HG02970 (cell line): ENCODE data around the gene NOTCH1.
"Not testable (repeated sequence)": the region's sequence is repeated elsewhere in the genome, so short reads cannot be mapped to it uniquely, and the experiment has no call there.

Experiments used
- ATAC-seq: cut with Tn5 transposase; IDR thresholded peaks from one replicate; pipeline ENCODE4 v1.9.1; 2021; ENCODE audit warnings: mild to moderate bottlenecking, moderate library complexity, moderate number of reproducible peaks; ENCODE audit not compliant: unreplicated experiment, low FRiP score

Gene NOTCH1

DNA sequence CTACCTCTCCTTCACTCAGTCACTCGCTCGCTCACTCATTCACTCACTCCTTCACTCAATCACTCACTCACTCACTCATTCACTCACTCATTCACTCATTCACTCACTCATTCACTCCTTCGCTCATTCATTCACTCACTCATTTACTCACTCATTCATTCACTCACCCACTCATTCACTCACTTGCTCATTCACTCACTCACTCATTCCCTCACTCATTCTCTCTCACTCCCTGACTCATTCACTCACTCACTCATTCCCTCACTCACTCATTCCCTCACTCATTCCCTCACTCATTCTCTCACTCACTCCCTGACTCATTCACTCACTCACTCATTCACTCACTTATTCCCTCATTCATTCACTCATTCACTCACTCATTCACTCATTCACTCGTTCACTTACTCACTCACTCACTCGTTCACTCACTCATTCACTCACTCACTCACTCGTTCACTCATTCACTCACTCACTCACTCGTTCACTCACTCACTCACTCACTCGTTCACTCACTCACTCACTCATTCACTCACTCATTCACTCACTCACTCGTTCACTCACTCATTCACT, 33.9 kb upstream of the NOTCH1 start:
- not testable (repeated sequence) for ATAC-seq

DNA sequence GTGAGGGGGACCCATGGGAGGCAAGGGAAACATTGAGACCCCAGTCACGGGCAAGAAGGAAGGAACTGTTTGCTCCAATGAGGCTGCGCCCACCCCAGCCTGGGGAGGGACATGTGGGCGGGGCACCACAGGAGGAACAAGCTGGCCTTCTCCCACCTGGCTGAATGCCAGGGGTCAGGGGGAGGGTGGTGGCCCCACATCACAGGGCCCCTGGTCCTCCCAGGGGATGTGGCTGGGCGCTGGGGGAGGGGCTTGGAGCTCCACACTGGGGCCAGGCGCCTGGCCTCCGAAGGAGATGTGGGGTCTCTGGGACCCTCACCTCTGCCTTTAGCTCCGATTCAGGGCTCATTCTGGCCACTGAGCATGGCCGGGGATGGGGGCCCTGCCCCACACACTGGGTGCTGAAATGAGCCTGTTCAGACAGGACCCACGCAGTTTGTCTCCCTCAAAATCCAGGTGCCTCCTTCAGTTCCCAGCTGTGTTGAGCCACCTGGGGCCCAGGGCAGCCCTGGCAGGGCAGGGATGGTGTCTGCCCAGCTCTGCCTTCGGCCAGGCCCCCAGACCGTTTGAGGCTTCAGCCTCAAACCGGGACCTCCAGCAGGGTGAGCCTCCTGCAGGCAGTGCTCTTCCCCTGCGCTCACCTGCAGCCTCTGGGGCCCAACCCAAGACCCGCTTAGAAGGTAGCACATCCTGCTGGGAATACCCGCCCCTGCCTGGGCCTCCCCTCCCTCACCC, 33.2 kb upstream of the NOTCH1 start:
- no peak for ATAC-seq

DNA sequence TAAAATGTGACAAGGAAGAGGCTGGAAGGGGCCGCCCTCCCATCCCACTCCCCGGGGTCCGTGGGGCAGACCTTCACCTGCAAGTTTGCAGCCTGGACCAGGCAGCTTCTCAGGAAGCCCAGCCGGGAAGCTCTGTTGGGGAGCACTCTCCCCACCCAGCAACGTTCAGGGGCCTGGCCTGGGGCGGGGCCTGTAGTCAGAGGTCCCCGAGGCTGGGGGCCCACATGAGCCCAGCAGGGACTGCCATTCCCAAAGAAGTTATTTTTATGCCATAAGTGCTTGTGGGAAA, 32.7 kb upstream of the NOTCH1 start:
- ATAC-seq, result no peak

DNA sequence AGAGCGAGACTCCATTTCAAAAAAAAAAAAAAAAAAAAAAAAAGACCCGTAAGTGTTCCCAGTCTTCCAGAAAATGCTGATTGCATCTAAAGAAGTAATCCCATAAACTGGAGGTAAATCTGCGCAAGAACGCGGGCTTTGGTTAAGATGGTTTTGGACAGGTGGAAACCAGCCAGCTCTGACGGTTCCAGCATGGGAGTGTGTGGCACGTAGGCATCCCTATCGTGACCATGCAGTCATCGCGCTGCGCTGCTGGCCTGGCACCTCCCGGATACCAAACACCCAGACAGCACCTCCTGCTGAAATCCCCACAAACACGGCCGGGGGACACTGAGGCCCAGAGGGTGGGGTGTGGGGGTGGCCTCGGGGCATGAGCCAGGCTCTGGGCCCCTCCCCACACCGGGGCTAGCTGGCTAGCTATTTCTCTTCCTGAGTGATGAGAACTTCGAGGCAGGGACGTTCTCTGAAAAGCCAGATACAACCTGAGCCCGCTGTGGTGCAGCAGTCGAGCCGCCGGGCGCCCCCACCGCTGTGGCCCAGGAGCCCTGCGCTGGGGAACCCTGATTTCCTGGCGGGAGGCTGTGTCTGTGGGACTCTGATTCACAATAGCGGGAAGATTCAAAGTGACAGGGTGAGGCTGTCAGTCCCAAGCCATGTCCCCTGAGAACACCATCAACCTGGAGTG, 32.2 kb upstream of the NOTCH1 start:
- ATAC-seq, result no peak

DNA sequence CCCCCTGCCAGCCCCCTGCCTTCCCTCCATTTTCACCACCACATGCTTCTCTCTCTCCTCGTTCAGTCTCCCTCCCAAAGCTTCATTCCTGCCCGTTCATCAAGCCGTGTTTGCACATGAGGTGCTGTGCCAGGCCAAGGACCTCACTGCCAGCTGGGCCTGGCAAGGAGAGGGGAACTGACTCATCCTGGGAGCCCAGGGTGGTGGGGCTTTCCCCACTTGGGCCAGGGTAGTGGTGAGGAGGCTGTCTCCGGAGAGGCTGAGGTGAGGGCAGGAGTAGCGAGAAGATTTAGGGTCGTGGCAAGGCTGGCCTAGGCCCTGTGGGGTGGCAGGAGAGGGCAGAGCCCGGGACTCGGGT, 30.4 kb upstream of the NOTCH1 start:
- no peak for ATAC-seq

DNA sequence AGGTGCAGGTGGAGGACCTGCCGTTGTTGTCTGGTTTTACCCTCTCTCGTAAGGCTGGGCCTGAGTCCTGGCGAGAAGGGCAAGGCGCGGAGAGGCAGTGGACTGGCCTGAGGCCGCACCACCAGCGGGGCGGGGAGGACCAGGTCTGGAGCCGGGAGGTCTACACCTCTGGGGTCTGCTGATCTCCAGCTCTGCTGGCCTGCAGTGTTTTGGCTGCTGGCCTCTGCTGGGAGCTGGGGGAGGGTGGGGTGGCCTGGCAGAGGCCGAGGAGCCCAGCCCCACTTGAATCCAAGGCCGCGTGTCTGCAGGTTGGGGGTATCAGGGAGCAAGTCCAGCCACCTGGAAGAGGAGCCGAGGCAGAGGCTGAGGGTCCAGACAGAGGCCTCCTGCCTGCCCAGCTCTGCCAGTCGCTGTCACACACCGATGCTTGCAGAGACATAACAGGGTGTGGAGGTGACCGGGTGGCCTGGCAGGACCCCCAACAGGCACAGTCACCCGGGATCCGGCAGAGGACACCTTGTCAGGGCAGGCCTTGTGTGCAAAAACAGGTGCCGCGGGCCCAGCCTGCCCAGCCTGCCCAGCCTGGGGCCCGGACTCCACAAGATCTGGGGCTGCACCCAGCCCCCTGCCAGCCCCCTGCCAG, 29.9 kb upstream of the NOTCH1 start:
- ATAC-seq, result no peak

DNA sequence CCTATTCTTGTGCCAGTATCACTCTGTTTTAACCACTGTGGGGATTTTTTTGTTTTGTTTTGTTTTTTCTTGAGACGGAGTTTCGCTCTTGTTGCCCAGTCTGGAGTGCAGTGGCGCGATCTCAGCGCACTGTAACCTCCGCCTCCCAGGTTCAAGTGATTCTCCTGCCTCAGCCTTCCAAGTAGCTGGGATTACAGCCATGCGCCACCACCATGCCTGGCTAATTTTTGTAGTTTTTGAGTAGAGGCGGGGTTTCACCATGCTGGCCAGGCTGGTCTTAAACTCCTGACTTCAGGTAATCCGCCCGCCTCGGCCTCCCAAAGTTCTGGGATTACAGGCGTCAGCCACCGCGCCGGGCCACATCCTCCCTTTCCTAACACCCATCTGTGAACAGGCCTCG, 28.8 kb upstream of the NOTCH1 start:
- not testable (repeated sequence) for ATAC-seq

DNA sequence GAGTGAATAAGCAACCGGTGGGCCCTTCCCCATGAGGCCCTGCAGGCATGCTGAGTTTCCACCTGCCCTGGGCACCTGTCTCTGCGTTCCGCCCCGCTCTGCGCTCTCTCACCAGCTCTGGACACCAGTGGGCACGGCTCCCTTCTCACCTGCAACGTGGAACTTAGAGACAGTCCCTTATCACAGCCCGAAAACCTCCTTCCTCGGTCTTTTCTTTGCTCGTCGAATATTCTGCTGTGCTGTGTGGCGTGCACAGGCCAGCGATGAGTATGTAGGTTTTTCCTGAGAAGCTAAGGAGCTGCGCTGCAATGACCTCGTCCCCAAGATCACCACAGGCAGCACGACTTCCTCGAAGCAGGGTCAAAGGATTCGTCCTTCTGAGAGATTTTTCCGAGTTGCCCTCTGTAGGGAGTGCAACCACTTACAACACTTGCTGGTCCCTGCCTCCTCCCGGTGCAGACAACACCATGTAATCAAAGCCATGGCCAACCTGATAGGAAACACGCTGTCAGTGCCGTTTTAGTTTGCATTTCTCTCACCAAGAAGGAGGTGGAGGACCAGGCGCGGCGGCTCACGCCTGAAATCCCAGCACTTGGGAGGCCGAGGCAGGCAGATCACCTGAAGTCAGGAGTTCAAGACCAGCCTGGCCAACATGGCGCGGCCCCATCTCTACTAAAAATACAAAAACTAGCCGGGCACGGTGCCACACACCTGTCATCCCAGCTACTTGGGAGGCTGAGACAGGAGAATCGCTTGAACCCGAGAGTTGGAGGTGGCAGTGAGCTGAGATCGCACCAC, 27.2 kb upstream of the NOTCH1 start:
- no peak for ATAC-seq

DNA sequence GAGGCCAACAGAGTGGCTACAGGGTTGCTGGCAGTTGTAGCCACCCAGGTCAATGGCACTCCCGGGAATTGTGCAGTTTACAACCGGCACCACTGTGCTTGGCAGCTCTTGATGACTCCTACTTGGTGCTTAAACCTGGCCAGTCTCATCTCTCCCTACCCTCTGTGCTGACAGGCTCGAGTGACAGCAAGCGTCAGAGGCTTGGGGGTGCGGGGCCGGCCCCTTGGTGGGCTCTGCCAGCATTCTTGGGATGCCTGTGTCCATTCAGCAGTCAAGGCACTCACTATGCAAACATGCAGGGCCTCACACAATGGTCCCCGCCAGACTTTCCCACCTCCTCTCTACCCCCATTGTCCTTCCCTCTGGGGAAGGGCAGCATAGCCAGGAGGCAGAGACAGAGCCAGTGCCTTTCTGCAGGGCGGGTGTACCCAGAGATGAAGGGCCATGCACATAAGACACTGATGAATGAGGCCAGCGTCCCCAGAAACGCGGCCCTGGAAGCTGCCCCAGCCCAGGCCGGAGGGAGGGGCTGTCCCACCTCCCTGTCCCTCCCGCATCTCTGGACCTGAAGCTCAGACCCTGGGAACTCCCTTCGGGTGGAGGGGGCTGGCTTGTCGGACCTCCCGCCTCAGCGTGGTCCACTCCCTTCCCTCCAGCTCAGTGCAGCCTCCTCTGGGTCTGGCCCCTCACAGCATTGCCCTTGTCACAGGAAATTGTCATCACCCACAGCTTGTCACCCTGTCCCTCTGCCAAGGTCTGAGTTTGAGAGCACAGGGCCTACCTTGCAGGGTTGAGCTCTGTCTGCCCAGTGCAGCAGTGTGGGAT, 26.4 kb upstream of the NOTCH1 start:
- ATAC-seq, result no peak

DNA sequence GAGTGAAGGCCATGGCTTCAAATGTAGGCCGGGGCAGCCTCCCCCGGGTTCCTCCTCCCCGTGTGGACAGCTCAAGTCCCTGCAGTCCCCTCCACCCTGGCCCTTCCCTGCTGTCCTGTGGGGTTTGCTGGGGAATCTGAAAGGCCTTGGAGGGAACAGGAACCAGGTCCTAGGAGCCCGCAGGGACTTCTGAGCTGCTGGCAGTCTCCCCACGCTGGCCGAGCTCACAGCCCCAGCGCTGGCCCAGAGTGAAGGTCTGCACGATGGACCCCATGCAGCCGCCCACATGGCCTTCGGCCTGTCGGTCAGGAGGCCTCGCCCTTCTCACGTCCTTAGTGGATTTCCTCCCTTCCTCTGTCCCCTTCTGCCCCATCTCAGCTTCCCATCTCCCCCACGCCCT, 25.7 kb upstream of the NOTCH1 start:
- ATAC-seq, result no peak

DNA sequence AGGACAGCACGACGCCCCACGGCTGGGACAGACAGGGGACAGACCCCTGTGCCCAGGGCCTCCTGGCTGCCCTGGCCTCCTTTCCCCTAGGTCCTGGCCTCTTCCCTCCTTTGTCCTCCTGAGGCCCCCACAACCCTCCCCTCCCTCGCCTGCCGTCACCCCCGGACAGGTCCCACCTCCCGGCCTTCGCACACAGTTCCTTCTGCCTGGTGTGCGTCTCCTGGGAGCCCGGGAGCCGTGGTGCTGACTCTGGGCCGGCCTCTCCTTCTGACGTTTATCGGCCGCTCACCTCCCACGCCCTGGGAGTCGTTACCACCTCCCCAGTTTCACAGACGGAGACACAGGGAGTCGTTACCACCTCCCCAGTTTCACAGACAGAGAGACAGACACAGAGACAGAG, 25.1 kb upstream of the NOTCH1 start:
- no peak for ATAC-seq

DNA sequence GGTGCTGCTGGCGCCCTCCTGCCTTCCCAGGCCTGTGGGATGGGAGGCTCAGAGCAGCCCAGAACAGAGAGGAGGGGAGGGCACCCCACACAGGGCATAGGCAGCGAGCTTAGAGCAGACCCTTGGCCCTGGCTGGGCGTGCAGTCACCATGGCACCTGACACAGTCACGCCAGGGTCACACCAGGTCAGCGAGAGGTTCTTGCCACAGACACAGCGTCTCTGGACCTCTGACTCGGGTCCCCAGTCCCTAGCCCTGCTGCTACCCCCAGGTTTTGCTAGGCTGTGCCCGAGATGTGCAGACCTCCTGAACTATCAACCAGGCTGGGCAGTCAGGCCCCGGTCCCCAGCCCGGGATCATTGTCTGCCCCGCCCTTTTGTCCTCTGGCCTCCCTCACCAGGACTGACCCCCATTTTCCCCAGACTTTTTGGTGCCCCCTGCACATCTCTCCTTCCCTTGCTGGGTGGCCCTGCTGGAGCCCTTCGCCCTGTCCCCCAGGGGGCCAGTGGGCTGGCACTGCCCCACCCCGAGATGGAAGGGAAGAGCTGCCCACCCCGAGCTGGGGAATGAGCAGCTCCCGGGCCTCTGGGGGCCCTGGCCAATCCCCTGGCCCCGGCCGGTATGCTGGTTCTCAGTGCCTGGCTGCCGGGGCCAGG, 24.5 kb upstream of the NOTCH1 start:
- no peak for ATAC-seq

DNA sequence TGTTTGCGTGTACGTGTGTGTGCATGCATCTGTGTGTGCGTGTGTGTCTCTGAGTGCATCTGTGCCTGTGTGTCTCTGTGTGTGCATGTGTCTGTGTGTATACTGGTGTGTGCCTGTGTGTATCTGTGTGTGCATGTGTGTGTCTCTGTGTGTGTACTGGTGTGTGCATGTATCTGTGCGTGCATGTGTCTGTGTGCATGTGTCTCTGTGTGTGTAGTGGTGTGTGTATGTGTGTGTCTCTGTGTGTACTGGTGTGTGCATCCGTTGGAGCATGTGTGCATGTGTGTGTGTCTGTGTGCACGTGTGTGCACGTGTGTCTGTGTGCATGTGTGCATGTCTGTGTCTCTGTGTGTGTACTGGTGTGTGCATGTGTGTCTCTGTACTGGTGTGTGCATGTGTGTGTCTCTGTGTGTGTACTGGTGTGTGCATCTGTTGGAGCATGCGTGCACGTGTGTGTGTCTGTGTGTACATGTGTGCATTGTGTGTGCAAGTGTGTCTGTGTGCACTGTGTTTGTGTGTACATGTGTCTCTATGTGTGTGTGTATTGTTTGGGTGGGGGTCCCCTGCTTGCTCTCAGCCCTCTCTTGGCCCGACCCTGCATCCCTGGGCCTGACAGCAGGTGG, 23.8 kb upstream of the NOTCH1 start:
- no peak for ATAC-seq

DNA sequence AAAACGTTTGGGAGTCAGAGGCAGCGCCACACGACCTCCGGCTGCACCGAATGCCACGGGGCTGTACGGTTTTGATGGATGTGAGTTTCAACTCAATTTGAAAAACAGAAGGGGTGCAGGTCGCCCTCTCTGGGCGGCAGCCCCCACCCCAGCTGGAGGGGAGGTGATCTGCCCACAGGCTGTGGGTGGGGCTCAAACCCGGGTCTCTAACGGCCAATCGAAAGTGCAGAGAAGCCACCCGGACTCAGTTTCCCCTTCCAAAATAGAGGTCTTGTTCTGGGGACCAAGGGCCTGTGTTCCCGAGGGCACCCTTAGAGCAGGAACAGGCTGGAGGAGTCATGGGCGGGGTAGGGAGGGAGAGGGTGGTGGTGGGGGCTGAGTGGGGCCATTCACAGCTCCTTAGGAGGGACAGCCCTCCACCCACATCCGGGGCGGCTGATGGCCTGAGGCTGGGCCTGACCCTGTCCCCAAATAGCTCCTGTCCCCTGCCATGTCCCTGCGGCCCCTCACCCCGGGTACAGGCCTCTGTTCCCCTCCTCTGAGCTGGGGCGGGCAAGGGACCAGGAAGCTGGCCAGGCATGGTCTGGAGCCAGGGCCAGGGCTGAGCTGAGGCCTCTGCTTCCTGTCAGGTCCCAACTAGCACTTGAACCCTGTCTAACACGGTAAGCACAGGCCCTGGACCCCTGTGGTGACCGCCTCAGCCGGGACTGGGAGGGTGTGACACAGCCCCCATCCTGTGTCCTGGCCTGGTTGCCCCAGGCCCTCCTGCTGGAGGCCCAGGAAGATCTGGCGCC, 22.6 kb upstream of the NOTCH1 start:
- ATAC-seq, result no peak

DNA sequence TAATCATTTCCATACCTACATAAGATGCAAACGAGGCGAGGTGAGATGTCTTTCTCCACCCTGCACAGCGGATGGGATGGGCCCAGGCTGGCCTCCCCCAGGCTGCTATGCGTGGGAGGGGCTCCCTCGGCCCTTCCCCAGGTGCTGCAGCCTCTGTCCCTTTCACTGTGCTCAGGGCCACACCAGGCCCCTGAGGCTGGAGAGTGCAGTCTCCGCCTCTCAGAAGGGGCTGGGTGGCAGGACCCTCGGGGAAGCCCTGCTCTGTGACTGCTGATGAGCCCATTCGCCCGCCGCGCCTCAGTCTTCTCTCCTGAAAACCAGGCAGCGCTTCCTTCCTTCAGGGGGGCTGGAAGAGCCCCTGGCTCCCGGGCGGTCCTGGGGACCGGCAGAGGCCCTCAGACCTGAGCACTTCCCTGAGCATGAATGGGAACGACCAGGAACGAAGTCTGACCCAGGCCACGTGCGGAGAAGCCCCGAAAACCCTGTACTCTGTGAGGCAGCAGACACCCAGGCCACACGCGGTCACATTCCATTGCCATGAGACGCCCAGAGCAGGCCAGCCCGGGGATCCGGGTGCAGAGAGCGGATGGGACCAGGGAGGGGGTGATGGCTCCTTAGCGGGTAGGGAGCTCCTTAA, 21.9 kb upstream of the NOTCH1 start:
- no peak for ATAC-seq

DNA sequence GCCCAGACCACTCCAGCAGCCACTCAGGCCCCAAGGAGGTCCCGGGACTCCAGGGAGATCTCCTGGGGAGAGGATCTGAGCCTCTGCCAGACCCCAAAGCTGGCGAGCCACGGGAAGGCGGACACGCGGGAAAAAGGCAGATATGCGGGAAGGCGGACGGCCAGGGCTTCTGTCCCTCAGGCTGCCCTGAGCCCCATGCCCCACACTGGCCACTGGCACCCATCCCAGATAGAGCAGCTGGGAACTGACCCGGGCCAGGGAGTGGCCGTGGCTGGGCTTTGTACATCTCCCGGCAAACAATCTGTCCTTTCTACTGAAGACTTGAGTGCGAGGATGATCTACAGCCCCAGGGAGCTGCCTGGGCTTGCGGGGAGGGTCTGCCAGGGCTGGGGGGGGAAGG, 21.1 kb upstream of the NOTCH1 start:
- ATAC-seq, result no peak

DNA sequence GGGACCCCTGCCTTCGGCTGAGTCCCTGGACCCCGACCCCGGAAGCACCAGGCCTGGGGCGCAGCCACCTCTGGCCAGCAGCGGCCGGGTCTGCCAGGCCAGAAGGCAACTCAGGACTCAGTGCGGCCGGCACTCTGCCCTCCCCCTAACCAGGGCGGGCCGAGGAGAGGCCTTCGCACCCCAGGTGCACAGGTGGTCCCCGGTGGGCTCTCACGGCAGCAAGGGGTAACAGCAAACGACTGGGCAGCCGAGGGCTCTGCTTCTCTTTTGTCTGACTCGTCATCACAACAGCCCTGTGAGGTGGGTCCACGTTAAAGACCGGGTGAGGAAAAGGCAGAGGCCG, 20.7 kb upstream of the NOTCH1 start:
- ATAC-seq, result no peak
